ENCODE results near the gene TUBB2A. TPM values are rescaled to one million over a fixed set of nuclear protein-coding genes. Genes with fewer than 3 reads are reported as not detected.

The TUBB2A gene
- total RNA-seq, 1 donor from 2014 or later, result 223 TPM

GRCh38 chr6:3124667-3125066, 32.7 kb downstream of the TUBB2A start:
- peaks cover 9% of the 10 kb centered on the region for H3K4me1 Mint-ChIP-seq (ENCODE audit: low read depth)
- H3K9me3 Mint-ChIP-seq (ENCODE audit: low read depth), result no peaks in the 10 kb centered on the region
- TF ChIP-seq, protein P1, sequence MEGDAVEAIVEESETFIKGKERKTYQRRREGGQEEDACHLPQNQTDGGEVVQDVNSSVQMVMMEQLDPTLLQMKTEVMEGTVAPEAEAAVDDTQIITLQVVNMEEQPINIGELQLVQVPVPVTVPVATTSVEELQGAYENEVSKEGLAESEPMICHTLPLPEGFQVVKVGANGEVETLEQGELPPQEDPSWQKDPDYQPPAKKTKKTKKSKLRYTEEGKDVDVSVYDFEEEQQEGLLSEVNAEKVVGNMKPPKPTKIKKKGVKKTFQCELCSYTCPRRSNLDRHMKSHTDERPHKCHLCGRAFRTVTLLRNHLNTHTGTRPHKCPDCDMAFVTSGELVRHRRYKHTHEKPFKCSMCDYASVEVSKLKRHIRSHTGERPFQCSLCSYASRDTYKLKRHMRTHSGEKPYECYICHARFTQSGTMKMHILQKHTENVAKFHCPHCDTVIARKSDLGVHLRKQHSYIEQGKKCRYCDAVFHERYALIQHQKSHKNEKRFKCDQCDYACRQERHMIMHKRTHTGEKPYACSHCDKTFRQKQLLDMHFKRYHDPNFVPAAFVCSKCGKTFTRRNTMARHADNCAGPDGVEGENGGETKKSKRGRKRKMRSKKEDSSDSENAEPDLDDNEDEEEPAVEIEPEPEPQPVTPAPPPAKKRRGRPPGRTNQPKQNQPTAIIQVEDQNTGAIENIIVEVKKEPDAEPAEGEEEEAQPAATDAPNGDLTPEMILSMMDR (IDR thresholded peaks at IDR 0.05), result no peak
- no peaks in the 10 kb centered on the region for H3K27me3 Mint-ChIP-seq (ENCODE audit: low read depth)
- peaks cover 8% of the 10 kb centered on the region for H3K36me3 Mint-ChIP-seq (ENCODE audit: low read depth)
- H3K27ac Mint-ChIP-seq (ENCODE audit: unreplicated experiment), result no peak overlapping the region
- no peak overlapping the region for H3K4me3 Mint-ChIP-seq (ENCODE audit: unreplicated experiment)
- DNase-seq (ENCODE audit: low spot score), result no peak

GRCh38 chr6:3122823-3123182, 34.5 kb downstream of the TUBB2A start:
- no peak overlapping the region for H3K4me3 Mint-ChIP-seq (ENCODE audit: unreplicated experiment)
- H3K9me3 Mint-ChIP-seq (ENCODE audit: low read depth), result no peaks in the 10 kb centered on the region
- no peak for DNase-seq (ENCODE audit: low spot score)
- H3K27ac Mint-ChIP-seq (ENCODE audit: unreplicated experiment), result no peak overlapping the region
- no peaks in the 10 kb centered on the region for H3K36me3 Mint-ChIP-seq (ENCODE audit: low read depth)
- TF ChIP-seq, protein P1 (IDR thresholded peaks at IDR 0.05), result no peak
- H3K27me3 Mint-ChIP-seq (ENCODE audit: low read depth), result no peaks in the 10 kb centered on the region
- peaks cover 19% of the 10 kb centered on the region for H3K4me1 Mint-ChIP-seq (ENCODE audit: low read depth)

DNA sequence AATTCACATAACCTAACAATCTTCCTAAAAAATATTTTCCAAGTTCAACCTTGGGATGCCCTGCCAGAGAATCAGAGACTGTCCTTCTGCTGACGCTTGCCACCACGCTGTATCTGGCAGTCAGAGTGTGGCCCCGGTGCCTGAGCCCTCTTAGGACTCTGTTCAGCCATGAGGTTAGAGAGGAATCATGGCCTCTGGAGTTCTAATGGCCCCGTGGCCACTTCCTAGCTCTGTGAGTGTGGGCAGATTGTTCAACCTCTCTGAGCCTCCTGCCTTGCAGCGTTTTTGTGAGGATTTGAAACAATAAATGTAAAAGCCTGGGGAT, 36.6 kb downstream of the TUBB2A start:
- H3K27ac Mint-ChIP-seq (ENCODE audit: unreplicated experiment), result no peak overlapping the region
- TF ChIP-seq, protein P1 (IDR thresholded peaks at IDR 0.05), result no peak
- H3K4me1 Mint-ChIP-seq (ENCODE audit: low read depth), result peaks cover 25% of the 10 kb centered on the region
- no peak for DNase-seq (ENCODE audit: low spot score)
- H3K36me3 Mint-ChIP-seq (ENCODE audit: low read depth), result no peaks in the 10 kb centered on the region
- no peaks in the 10 kb centered on the region for H3K27me3 Mint-ChIP-seq (ENCODE audit: low read depth)
- no peaks in the 10 kb centered on the region for H3K9me3 Mint-ChIP-seq (ENCODE audit: low read depth)
- no peak overlapping the region for H3K4me3 Mint-ChIP-seq (ENCODE audit: unreplicated experiment)

GRCh38 chr6:3119040-3119723, 38.2 kb downstream of the TUBB2A start:
- Mint-ChIP-seq H3K27ac (ENCODE audit: unreplicated experiment) (peak overlapping the region; percentile 78), H3K27me3 (ENCODE audit: low read depth) (no peaks in the 10 kb centered on the region), H3K4me1 (ENCODE audit: low read depth) (peaks cover 25% of the 10 kb centered on the region), H3K9me3 (ENCODE audit: low read depth) (no peaks in the 10 kb centered on the region), H3K36me3 (ENCODE audit: low read depth) (no peaks in the 10 kb centered on the region), H3K4me3 (ENCODE audit: unreplicated experiment) (peak overlapping the region; percentile 72)
- DNase-seq (ENCODE audit: low spot score), result no peak
- TF ChIP-seq, protein P1 (IDR thresholded peaks at IDR 0.05), result no peak

- peaks cover 1% of the 10 kb centered on the region for H3K36me3 Mint-ChIP-seq (ENCODE audit: low read depth)
- no peaks in the 10 kb centered on the region for H3K27me3 Mint-ChIP-seq (ENCODE audit: low read depth)
- peaks cover 21% of the 10 kb centered on the region for H3K4me1 Mint-ChIP-seq (ENCODE audit: low read depth)
- H3K9me3 Mint-ChIP-seq (ENCODE audit: low read depth), result no peaks in the 10 kb centered on the region
- DNase-seq (ENCODE audit: low spot score), result peak; percentile 99
- TF ChIP-seq, protein P1 (IDR thresholded peaks at IDR 0.05), result peak; percentile 35
- H3K27ac Mint-ChIP-seq (ENCODE audit: unreplicated experiment), result peak within 1 kb of the TSS; percentile 86
- peak within 1 kb of the TSS; percentile 72 for H3K4me3 Mint-ChIP-seq (ENCODE audit: unreplicated experiment)
These were observed 38.8 kb downstream of the TUBB2A start, which contains the start of gene BPHL for GRCh38 chr6:3118353-3119039. Gene BPHL, plus strand, starts transcription at chr6:3118711. Its CDS starts 30 bp downstream, at chr6:3118741.
